ENCODE results near the gene LEPR.

DNA sequence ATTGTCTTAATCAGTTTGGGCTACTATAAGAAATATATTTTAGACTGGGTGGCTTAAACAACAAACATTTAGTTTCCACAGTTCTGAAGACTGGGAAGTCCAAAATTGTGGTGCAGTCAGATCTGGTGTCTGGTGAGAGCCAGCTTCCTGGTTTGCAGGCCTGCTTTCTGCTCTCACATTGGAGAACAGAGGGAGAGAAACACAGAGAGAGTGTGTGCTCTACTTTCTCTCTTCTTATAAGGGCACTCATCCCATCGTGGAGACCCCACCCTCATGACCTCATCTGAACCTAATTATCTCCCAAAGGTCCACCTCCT, 4.1 kb downstream of the LEPR start:
- no peak for TF ChIP-seq EZH2phosphoT487 (IDR thresholded peaks at IDR 0.05; ENCODE audit: low read depth)
- TF ChIP-seq, protein P1, sequence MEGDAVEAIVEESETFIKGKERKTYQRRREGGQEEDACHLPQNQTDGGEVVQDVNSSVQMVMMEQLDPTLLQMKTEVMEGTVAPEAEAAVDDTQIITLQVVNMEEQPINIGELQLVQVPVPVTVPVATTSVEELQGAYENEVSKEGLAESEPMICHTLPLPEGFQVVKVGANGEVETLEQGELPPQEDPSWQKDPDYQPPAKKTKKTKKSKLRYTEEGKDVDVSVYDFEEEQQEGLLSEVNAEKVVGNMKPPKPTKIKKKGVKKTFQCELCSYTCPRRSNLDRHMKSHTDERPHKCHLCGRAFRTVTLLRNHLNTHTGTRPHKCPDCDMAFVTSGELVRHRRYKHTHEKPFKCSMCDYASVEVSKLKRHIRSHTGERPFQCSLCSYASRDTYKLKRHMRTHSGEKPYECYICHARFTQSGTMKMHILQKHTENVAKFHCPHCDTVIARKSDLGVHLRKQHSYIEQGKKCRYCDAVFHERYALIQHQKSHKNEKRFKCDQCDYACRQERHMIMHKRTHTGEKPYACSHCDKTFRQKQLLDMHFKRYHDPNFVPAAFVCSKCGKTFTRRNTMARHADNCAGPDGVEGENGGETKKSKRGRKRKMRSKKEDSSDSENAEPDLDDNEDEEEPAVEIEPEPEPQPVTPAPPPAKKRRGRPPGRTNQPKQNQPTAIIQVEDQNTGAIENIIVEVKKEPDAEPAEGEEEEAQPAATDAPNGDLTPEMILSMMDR (IDR thresholded peaks at IDR 0.05; ENCODE audit: low read depth, low read length): no peak
